ENCODE measurements around the gene ANAPC13. TPM values are rescaled to one million over a fixed set of nuclear protein-coding genes. Genes with fewer than 3 reads are reported as not detected.

Gene ANAPC13
- polyA plus RNA-seq, 1 of the 3 experiments (the other 2 are of a cell fraction) = 63.5 TPM

DNA sequence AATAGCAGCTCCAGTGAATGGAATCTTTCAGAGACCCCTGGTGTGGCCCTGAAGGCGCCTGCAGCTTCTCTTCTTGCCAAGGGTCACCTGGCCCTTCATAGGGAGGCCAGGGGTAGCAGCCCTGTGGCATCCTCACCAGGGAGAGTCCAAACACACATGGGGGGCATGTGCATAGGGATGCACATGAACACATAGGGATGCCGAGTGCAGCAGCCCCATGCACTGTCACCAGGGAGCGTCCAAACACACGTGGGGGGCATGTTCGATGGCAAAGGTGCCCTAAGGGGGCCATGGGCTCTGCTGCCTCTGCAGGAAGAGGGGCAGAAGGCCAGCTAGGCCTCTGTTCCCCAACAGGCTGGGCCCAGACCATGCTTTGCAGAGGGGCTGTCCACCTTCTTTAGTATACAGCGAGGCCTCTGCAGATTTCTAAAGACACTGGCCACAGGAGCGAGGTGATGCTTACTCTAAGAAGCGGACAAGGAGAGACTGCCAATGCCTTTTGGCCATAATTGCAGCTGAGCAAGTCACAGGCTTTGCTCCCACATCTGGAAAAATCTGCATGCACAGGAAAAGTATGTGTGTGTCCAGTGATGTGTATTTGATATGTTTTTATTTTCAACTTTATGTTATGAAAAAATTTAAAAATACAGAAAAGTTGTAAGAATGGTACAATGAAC, 21.0 kb downstream of the ANAPC13 start:
- Histone ChIP-seq H3K9me2 (no peaks in the 10 kb centered on the region), H3K27ac (ENCODE audit: low read depth in 2 of 2, low read length in 1 of 2) (peak overlapping the region; percentile 77 to 100; a peak in 3 of 4 replicates), H3K79me2 (ENCODE audit: insufficient read depth) (no peaks in the 10 kb centered on the region), H3K4me2 (peak overlapping the region; percentile 76), H3F3A (replicated peaks; ENCODE audit: insufficient read depth) (peaks cover 49% of the 10 kb centered on the region), H3K36me3 (replicated peaks in 1 of 2; ENCODE audit: control insufficient read depth in 1 of 2, insufficient read depth in 2 of 2, low read length in 1 of 2) (no peaks in the 10 kb centered on the region), H3K4me3 (ENCODE audit: low read depth in 2 of 2, low read length in 1 of 2) (peak overlapping the region in 1 of 2 experiments; percentile 20; a peak in 1 of 4 replicates), H3K27me3 (ENCODE audit: insufficient read depth) (no peaks in the 10 kb centered on the region), H3K9me3 (no peaks in the 10 kb centered on the region), H3K4me1 (ENCODE audit: control insufficient read depth in 1 of 2, insufficient read depth in 2 of 2, low read depth in 1 of 2, low read length in 1 of 2) (peaks cover 6 to 32% of the 10 kb centered on the region in 2 experiments; a peak in 3 of 4 replicates), H2AFZ (ENCODE audit: low read depth) (no peak overlapping the region), H3K9ac (peak overlapping the region; percentile 90), H4K20me1 (ENCODE audit: insufficient read depth) (no peaks in the 10 kb centered on the region)
- POLR2A ChIA-PET = no interaction called here
- CTCF ChIA-PET = interaction anchor here (0.7 to 2.2 kb wide), 2 partner anchors 8 to 142 kb away, joined by 3 to 12 read pairs; no protein-coding TSS in a partner anchor
- WGBS (ENCODE audit: low lambda C conversion rate) = 62% methylated on average over 7 of the region's 8 CpGs
- no peak for DNase-seq
- TF ChIP-seq FOXM1 (IDR thresholded peaks at IDR 0.05; ENCODE audit: low read depth) (no peak), SMC3 (IDR thresholded peaks at IDR 0.05; ENCODE audit: low read depth, low read length) (no peak), FOXJ3 (CRISPR knock-in tag; IDR thresholded peaks at IDR 0.05) (no peak), SIN3A (IDR thresholded peaks at IDR 0.05; ENCODE audit: borderline replicate concordance, low read depth, low read length) (no peak), JUND (IDR thresholded peaks at IDR 0.05) (no peak), NFIC (IDR thresholded peaks at IDR 0.05; ENCODE audit: borderline replicate concordance) (no peak)
- TF ChIP-seq, protein P1, sequence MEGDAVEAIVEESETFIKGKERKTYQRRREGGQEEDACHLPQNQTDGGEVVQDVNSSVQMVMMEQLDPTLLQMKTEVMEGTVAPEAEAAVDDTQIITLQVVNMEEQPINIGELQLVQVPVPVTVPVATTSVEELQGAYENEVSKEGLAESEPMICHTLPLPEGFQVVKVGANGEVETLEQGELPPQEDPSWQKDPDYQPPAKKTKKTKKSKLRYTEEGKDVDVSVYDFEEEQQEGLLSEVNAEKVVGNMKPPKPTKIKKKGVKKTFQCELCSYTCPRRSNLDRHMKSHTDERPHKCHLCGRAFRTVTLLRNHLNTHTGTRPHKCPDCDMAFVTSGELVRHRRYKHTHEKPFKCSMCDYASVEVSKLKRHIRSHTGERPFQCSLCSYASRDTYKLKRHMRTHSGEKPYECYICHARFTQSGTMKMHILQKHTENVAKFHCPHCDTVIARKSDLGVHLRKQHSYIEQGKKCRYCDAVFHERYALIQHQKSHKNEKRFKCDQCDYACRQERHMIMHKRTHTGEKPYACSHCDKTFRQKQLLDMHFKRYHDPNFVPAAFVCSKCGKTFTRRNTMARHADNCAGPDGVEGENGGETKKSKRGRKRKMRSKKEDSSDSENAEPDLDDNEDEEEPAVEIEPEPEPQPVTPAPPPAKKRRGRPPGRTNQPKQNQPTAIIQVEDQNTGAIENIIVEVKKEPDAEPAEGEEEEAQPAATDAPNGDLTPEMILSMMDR (IDR thresholded peaks at IDR 0.05) = peak; percentile 18; the same call in 1 of the 2 replicates

DNA sequence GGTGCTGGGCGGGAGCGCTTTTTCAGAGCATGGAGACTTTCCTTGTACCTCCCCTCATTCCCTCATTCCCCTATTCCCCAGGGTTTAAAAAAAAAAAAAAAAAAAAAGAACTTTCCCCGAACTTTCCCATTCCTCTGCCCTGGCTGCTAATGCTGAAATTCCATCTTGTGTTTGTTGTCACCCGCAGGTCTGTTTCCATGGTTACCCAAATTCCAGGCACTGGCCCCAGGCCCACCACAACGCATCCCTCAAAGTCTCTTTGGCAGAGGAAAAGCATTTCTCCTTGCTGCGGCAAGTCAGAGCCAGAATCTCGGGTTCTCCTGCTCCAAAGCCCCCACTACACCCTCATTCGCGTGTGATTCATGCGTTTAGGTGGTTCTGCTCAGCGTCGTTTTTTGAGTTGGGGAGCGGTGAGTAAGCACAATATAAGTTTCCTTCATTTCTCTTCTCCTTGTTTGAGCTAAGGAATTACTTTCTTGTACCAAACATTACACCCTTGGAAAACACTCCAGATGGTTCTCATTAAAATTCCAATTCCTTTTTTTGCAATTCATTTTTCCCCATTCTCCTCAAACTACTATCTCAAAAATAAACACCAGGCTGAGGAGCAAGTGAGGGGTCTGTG, 21.6 kb downstream of the ANAPC13 start:
- Histone ChIP-seq H3K9me3 (no peaks in the 10 kb centered on the region), H3K79me2 (ENCODE audit: insufficient read depth) (no peaks in the 10 kb centered on the region), H3K4me3 (ENCODE audit: low read depth in 2 of 2, low read length in 1 of 2) (peak overlapping the region in 1 of 2 experiments; percentile 20; a peak in 1 of 4 replicates), H3K36me3 (replicated peaks in 1 of 2; ENCODE audit: control insufficient read depth in 1 of 2, insufficient read depth in 2 of 2, low read length in 1 of 2) (no peaks in the 10 kb centered on the region), H4K20me1 (ENCODE audit: insufficient read depth) (no peaks in the 10 kb centered on the region), H2AFZ (ENCODE audit: low read depth) (no peak overlapping the region), H3K27ac (ENCODE audit: low read depth in 2 of 2, low read length in 1 of 2) (peak overlapping the region; percentile 77 to 100), H3K4me1 (ENCODE audit: control insufficient read depth in 1 of 2, insufficient read depth in 2 of 2, low read depth in 1 of 2, low read length in 1 of 2) (peaks cover 6 to 32% of the 10 kb centered on the region in 2 experiments; a peak in 3 of 4 replicates), H3K4me2 (peak overlapping the region; percentile 76), H3K9me2 (no peaks in the 10 kb centered on the region), H3K9ac (peak overlapping the region; percentile 90), H3F3A (replicated peaks; ENCODE audit: insufficient read depth) (peaks cover 49% of the 10 kb centered on the region), H3K27me3 (ENCODE audit: insufficient read depth) (no peaks in the 10 kb centered on the region)
- ChIA-PET CTCF (interaction anchor here (0.7 to 2.2 kb wide), 2 partner anchors 9 to 142 kb away, joined by 3 to 12 read pairs; no protein-coding TSS in a partner anchor), POLR2A (no interaction called here)
- 24% methylated on average over 13 of the region's 13 CpGs for WGBS (ENCODE audit: low lambda C conversion rate)
- peak; percentile 23 for DNase-seq
- TF ChIP-seq GABPA (IDR thresholded peaks at IDR 0.05; ENCODE audit: low read depth) (no peak), FOSL2 (IDR thresholded peaks at IDR 0.05; ENCODE audit: borderline replicate concordance, low read depth) (peak; percentile 88), EP300 (IDR thresholded peaks at IDR 0.05; ENCODE audit: borderline replicate concordance in 1 of 2, low read depth in 1 of 2, low read length in 1 of 2) (peak in 1 of 2 experiments; percentile 80; a peak in 2 of 4 replicates), TCF12 (IDR thresholded peaks at IDR 0.05) (peak; percentile 97), EZH2phosphoT487 (IDR thresholded peaks at IDR 0.05; ENCODE audit: borderline replicate concordance, low read depth) (no peak)
- TF ChIP-seq, protein P2, sequence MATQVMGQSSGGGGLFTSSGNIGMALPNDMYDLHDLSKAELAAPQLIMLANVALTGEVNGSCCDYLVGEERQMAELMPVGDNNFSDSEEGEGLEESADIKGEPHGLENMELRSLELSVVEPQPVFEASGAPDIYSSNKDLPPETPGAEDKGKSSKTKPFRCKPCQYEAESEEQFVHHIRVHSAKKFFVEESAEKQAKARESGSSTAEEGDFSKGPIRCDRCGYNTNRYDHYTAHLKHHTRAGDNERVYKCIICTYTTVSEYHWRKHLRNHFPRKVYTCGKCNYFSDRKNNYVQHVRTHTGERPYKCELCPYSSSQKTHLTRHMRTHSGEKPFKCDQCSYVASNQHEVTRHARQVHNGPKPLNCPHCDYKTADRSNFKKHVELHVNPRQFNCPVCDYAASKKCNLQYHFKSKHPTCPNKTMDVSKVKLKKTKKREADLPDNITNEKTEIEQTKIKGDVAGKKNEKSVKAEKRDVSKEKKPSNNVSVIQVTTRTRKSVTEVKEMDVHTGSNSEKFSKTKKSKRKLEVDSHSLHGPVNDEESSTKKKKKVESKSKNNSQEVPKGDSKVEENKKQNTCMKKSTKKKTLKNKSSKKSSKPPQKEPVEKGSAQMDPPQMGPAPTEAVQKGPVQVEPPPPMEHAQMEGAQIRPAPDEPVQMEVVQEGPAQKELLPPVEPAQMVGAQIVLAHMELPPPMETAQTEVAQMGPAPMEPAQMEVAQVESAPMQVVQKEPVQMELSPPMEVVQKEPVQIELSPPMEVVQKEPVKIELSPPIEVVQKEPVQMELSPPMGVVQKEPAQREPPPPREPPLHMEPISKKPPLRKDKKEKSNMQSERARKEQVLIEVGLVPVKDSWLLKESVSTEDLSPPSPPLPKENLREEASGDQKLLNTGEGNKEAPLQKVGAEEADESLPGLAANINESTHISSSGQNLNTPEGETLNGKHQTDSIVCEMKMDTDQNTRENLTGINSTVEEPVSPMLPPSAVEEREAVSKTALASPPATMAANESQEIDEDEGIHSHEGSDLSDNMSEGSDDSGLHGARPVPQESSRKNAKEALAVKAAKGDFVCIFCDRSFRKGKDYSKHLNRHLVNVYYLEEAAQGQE (IDR thresholded peaks at IDR 0.05; ENCODE audit: low read depth, low read length) = peak; percentile 58
- TF ChIP-seq, protein P3, sequence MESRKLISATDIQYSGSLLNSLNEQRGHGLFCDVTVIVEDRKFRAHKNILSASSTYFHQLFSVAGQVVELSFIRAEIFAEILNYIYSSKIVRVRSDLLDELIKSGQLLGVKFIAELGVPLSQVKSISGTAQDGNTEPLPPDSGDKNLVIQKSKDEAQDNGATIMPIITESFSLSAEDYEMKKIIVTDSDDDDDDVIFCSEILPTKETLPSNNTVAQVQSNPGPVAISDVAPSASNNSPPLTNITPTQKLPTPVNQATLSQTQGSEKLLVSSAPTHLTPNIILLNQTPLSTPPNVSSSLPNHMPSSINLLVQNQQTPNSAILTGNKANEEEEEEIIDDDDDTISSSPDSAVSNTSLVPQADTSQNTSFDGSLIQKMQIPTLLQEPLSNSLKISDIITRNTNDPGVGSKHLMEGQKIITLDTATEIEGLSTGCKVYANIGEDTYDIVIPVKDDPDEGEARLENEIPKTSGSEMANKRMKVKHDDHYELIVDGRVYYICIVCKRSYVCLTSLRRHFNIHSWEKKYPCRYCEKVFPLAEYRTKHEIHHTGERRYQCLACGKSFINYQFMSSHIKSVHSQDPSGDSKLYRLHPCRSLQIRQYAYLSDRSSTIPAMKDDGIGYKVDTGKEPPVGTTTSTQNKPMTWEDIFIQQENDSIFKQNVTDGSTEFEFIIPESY (IDR thresholded peaks at IDR 0.05; ENCODE audit: borderline replicate concordance, low read depth) = peak; percentile 77; the same call in 1 of the 2 replicates
- TF ChIP-seq, protein P4, sequence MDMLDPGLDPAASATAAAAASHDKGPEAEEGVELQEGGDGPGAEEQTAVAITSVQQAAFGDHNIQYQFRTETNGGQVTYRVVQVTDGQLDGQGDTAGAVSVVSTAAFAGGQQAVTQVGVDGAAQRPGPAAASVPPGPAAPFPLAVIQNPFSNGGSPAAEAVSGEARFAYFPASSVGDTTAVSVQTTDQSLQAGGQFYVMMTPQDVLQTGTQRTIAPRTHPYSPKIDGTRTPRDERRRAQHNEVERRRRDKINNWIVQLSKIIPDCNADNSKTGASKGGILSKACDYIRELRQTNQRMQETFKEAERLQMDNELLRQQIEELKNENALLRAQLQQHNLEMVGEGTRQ (IDR thresholded peaks at IDR 0.05; ENCODE audit: borderline replicate concordance, low read depth, low read length) = no peak
- TF ChIP-seq, protein P5, sequence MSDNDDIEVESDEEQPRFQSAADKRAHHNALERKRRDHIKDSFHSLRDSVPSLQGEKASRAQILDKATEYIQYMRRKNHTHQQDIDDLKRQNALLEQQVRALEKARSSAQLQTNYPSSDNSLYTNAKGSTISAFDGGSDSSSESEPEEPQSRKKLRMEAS (IDR thresholded peaks at IDR 0.05; ENCODE audit: low read depth) = no peak; the same call in 1 of the 2 replicates
